Thyroid gland (tissue), 4 donors: ENCODE measurements around the gene HIP1.

Source experiments
- CTCF ChIP-seq, 6 experiments: fragments of 200-600 bp in 3 of 6; fragments of 450-650 bp in 3 of 6; sonication (generic) in 3 of 6; IDR thresholded peaks; one replicate each; pipeline ENCODE4 v1.5.1; 2016 to 2019; ENCODE audit warnings: antibody characterized with exemption in 6 of 6, mild to moderate bottlenecking in 2 of 6, inconsistent platforms in 1 of 6, moderate library complexity in 1 of 6
- POLR2A ChIP-seq, 2 donors: fragments of 450-650 bp; IDR thresholded peaks; one replicate each; pipeline ENCODE4 v1.6.1; 2017; ENCODE audit warnings: antibody characterized with exemption in 2 of 2, mild to moderate bottlenecking in 2 of 2, moderate library complexity in 1 of 2

GRCh38 chr7:75573477-75574019, 165.2 kb downstream of the HIP1 start:
- TF ChIP-seq CTCF (IDR thresholded peaks at IDR 0.05) (no peak), POLR2A (IDR thresholded peaks at IDR 0.05) (no peak)
